Stimulated activated effector memory CD8-positive, alpha-beta T cell treated with anti-CD3 and anti-CD28 coated beads, Interleukin-12 subunit alpha, Interleukin-12 subunit beta, amount 100 ng/mL, for 72 hours (primary cell): ENCODE data around the gene C15orf62.
A peak's percentile ranks its signal among the peaks of the same experiment; 100 is the strongest.

Source experiments
- ATAC-seq: fragments of 150-1000 bp; cut with Tn5 transposase; 2 replicates; pipeline ENCODE4 v1.10.0; 2021
- DNase-seq, 2 donors: peaks; one replicate each; pipeline ENCODE4 v3.0.0; 2021 to 2022; ENCODE audit warnings: low spot score in 2 of 2
- H3K27ac Mint-ChIP-seq: one replicate; pipeline ENCODE4 v1.8.0; 2022; ENCODE audit warnings: mild to moderate bottlenecking, mixed read lengths
- H3K36me3 Mint-ChIP-seq: one replicate; pipeline ENCODE4 v1.8.0; 2022; ENCODE audit warnings: mild to moderate bottlenecking, mixed read lengths
- H3K4me1 Mint-ChIP-seq: one replicate; pipeline ENCODE4 v1.8.0; 2022; ENCODE audit warnings: mixed read lengths
- H3K4me3 Mint-ChIP-seq: one replicate; pipeline ENCODE4 v1.8.0; 2022; ENCODE audit warnings: mild to moderate bottlenecking, mixed read lengths
- H3K9me3 Mint-ChIP-seq: one replicate; pipeline ENCODE4 v1.8.0; 2022; ENCODE audit warnings: mixed read lengths

C15orf62 gene

GRCh38 chr15:40747685-40748631 is 21.8 kb upstream of the C15orf62 start:
- Mint-ChIP-seq H3K4me1 (peaks cover 37% of the 10 kb centered on the region), H3K27ac (peak overlapping the region; percentile 24), H3K36me3 (peaks cover 56% of the 10 kb centered on the region), H3K4me3 (no peak overlapping the region), H3K9me3 (no peaks in the 10 kb centered on the region)
- DNase-seq (no peak), ATAC-seq (no peak)

GRCh38 chr15:40749151-40749630 is 20.6 kb upstream of the C15orf62 start:
- Mint-ChIP-seq H3K4me1 (peaks cover 40% of the 10 kb centered on the region), H3K36me3 (peaks cover 54% of the 10 kb centered on the region), H3K4me3 (no peak overlapping the region), H3K9me3 (no peaks in the 10 kb centered on the region), H3K27ac (no peak overlapping the region)
- no peak for DNase-seq
- ATAC-seq, result no peak

GRCh38 chr15:40750885-40751284 is 18.9 kb upstream of the C15orf62 start:
- peaks cover 57% of the 10 kb centered on the region for H3K36me3 Mint-ChIP-seq
- no peak overlapping the region for H3K4me3 Mint-ChIP-seq
- peaks cover 34% of the 10 kb centered on the region for H3K4me1 Mint-ChIP-seq
- ATAC-seq, result no peak
- no peak overlapping the region for H3K27ac Mint-ChIP-seq
- no peak for DNase-seq
- H3K9me3 Mint-ChIP-seq, result no peaks in the 10 kb centered on the region

GRCh38 chr15:40751745-40752144 is 18.0 kb upstream of the C15orf62 start:
- H3K4me1 Mint-ChIP-seq, result peaks cover 37% of the 10 kb centered on the region
- H3K4me3 Mint-ChIP-seq, result no peak overlapping the region
- no peaks in the 10 kb centered on the region for H3K9me3 Mint-ChIP-seq
- DNase-seq, result no peak
- H3K36me3 Mint-ChIP-seq, result peaks cover 57% of the 10 kb centered on the region
- H3K27ac Mint-ChIP-seq, result no peak overlapping the region
- ATAC-seq, result no peak

- ATAC-seq (peak; percentile 36), DNase-seq (peak in 1 of 2 donors; percentile 64)
- Mint-ChIP-seq H3K9me3 (no peaks in the 10 kb centered on the region), H3K27ac (peak overlapping the region; percentile 98), H3K4me1 (peaks cover 40% of the 10 kb centered on the region), H3K4me3 (peak overlapping the region; percentile 90), H3K36me3 (peaks cover 45% of the 10 kb centered on the region)
Observed at GRCh38 chr15:40754574-40754882, 15.3 kb upstream of the C15orf62 start.

- peak; percentile 94 for ATAC-seq
- no peaks in the 10 kb centered on the region for H3K9me3 Mint-ChIP-seq
- H3K36me3 Mint-ChIP-seq, result peaks cover 39% of the 10 kb centered on the region
- peak within 1 kb of the TSS; percentile 90 for H3K4me3 Mint-ChIP-seq
- DNase-seq, result peak; percentile 92 to 96
- peaks cover 40% of the 10 kb centered on the region for H3K4me1 Mint-ChIP-seq
- peak within 1 kb of the TSS; percentile 98 for H3K27ac Mint-ChIP-seq
Observed at GRCh38 chr15:40754883-40755811, 14.6 kb upstream of the C15orf62 start, which contains the start of gene RMDN3. Gene RMDN3, minus strand, starts transcription at chr15:40755254. Its CDS starts 471 bp downstream, at chr15:40754783.

GRCh38 chr15:40755812-40756208 is 14.0 kb upstream of the C15orf62 start:
- H3K36me3 Mint-ChIP-seq, result peaks cover 35% of the 10 kb centered on the region
- no peak for ATAC-seq
- H3K4me1 Mint-ChIP-seq, result peaks cover 40% of the 10 kb centered on the region
- DNase-seq, result no peak
- H3K4me3 Mint-ChIP-seq, result peak overlapping the region; percentile 90
- no peaks in the 10 kb centered on the region for H3K9me3 Mint-ChIP-seq
- H3K27ac Mint-ChIP-seq, result peak overlapping the region; percentile 98

- ATAC-seq, result no peak
- peaks cover 24% of the 10 kb centered on the region for H3K36me3 Mint-ChIP-seq
- DNase-seq, result no peak
- H3K4me1 Mint-ChIP-seq, result peaks cover 38% of the 10 kb centered on the region
- peak overlapping the region; percentile 25 for H3K4me3 Mint-ChIP-seq
- no peaks in the 10 kb centered on the region for H3K9me3 Mint-ChIP-seq
- H3K27ac Mint-ChIP-seq, result peak overlapping the region; percentile 11
Observed at GRCh38 chr15:40756938-40757337, 12.8 kb upstream of the C15orf62 start.

- Mint-ChIP-seq H3K4me3 (no peak overlapping the region), H3K4me1 (peaks cover 29% of the 10 kb centered on the region), H3K27ac (no peak overlapping the region), H3K9me3 (no peaks in the 10 kb centered on the region), H3K36me3 (peaks cover 20% of the 10 kb centered on the region)
- ATAC-seq, result no peak
- no peak for DNase-seq
Observed at GRCh38 chr15:40759961-40760360, 9.8 kb upstream of the C15orf62 start.

GRCh38 chr15:40762919-40763800 is 6.6 kb upstream of the C15orf62 start:
- Mint-ChIP-seq H3K36me3 (peaks cover 41% of the 10 kb centered on the region), H3K4me3 (peak overlapping the region; percentile 84), H3K4me1 (peaks cover 31% of the 10 kb centered on the region), H3K9me3 (no peaks in the 10 kb centered on the region), H3K27ac (peak overlapping the region; percentile 34)
- ATAC-seq (peak; percentile 9), DNase-seq (peak in 1 of 2 donors; percentile 17)

GRCh38 chr15:40763801-40764628 is 5.8 kb upstream of the C15orf62 start, which contains the start of gene GCHFR:
Gene GCHFR, plus strand, starts transcription at chr15:40764068. Its CDS starts 113 bp downstream, at chr15:40764181.
- H3K27ac Mint-ChIP-seq, result peak within 1 kb of the TSS; percentile 56
- DNase-seq (peak; percentile 59 to 84), ATAC-seq (peak; percentile 73)
- H3K9me3 Mint-ChIP-seq, result no peaks in the 10 kb centered on the region
- H3K4me1 Mint-ChIP-seq, result peaks cover 40% of the 10 kb centered on the region
- H3K4me3 Mint-ChIP-seq, result peak within 1 kb of the TSS; percentile 84
- peaks cover 44% of the 10 kb centered on the region for H3K36me3 Mint-ChIP-seq

- Mint-ChIP-seq H3K4me1 (peaks cover 47% of the 10 kb centered on the region), H3K4me3 (peak overlapping the region; percentile 84), H3K27ac (peak overlapping the region; percentile 56), H3K36me3 (peaks cover 51% of the 10 kb centered on the region), H3K9me3 (no peaks in the 10 kb centered on the region)
- no peak for ATAC-seq
- DNase-seq, result no peak
Observed at GRCh38 chr15:40764629-40765103, 5.1 kb upstream of the C15orf62 start.

GRCh38 chr15:40766194-40766815 is 3.5 kb upstream of the C15orf62 start:
- no peaks in the 10 kb centered on the region for H3K9me3 Mint-ChIP-seq
- ATAC-seq (no peak), DNase-seq (no peak)
- peak overlapping the region; percentile 56 for H3K27ac Mint-ChIP-seq
- H3K4me3 Mint-ChIP-seq, result peak overlapping the region; percentile 84
- H3K36me3 Mint-ChIP-seq, result peaks cover 61% of the 10 kb centered on the region
- peaks cover 54% of the 10 kb centered on the region for H3K4me1 Mint-ChIP-seq
